ENCODE measurements around the gene SLC23A2. TPM values are rescaled to one million over a fixed set of nuclear protein-coding genes. Genes with fewer than 3 reads are reported as not detected.
A peak's percentile ranks its signal among the peaks of the same experiment; 100 is the strongest.
"Not testable (repeated sequence)": the region's sequence is repeated elsewhere in the genome, so short reads cannot be mapped to it uniquely, and the experiment has no call there.

SLC23A2 gene
- total RNA-seq, 2 experiments from 2014 or later: 16.7 to 17.6 TPM

- CTCF ChIA-PET, H3K27me3 Mint-ChIP-seq: not testable (repeated sequence)
Measured at GRCh38 chr20:5004825-5005224, 3.5 kb upstream of the SLC23A2 start.

GRCh38 chr20:5003626-5004025 lies 2.3 kb upstream of the SLC23A2 start:
- ChIA-PET POLR2A (no interaction called here), CTCF (no interaction called here)
- no peak for ATAC-seq
- no peaks in the 10 kb centered on the region for H3K36me3 Mint-ChIP-seq (ENCODE audit: low read depth)
- intact Hi-C loops (cut with DNase I, micrococcal nuclease): loop anchor here in 1 of 2 experiments (10.0 kb wide), 1 partner anchor 101 kb away; no protein-coding TSS in a partner anchor
- no peak for DNase-seq
- H3K27me3 Mint-ChIP-seq: no peaks in the 10 kb centered on the region
- H3K4me3 Mint-ChIP-seq: no peak overlapping the region
- no peaks in the 10 kb centered on the region for H3K9me3 Mint-ChIP-seq (ENCODE audit: low read depth)
- H3K4me1 Mint-ChIP-seq: peaks cover 21% of the 10 kb centered on the region
- H3K27ac Mint-ChIP-seq: no peak overlapping the region

More at GRCh38 chr20:5004825-5005224, 3.5 kb upstream of the SLC23A2 start:
- intact Hi-C loops (cut with DNase I, micrococcal nuclease): loop anchor here in 1 of 2 experiments (10.0 kb wide), 1 partner anchor 100 kb away; no protein-coding TSS in a partner anchor
- H3K4me3 Mint-ChIP-seq; H3K36me3 Mint-ChIP-seq (ENCODE audit: low read depth); POLR2A ChIA-PET; H3K27ac Mint-ChIP-seq; DNase-seq; H3K9me3 Mint-ChIP-seq (ENCODE audit: low read depth); ATAC-seq: not testable (repeated sequence)
- peaks cover 18% of the 10 kb centered on the region for H3K4me1 Mint-ChIP-seq

GRCh38 chr20:5002077-5002413 lies 735 bp upstream of the SLC23A2 start:
- H3K27me3 Mint-ChIP-seq: no peaks in the 10 kb centered on the region
- peaks cover 2% of the 10 kb centered on the region for H3K36me3 Mint-ChIP-seq (ENCODE audit: low read depth)
- H3K9me3 Mint-ChIP-seq (ENCODE audit: low read depth): no peaks in the 10 kb centered on the region
- intact Hi-C loops (cut with DNase I, micrococcal nuclease): loop anchor here in 1 of 2 experiments (10.0 kb wide), 1 partner anchor 103 kb away; no protein-coding TSS in a partner anchor
- H3K27ac Mint-ChIP-seq: peak overlapping the region; percentile 11
- H3K4me1 Mint-ChIP-seq: peaks cover 26% of the 10 kb centered on the region
- CTCF ChIA-PET: no interaction called here
- DNase-seq (peak; percentile 12), ATAC-seq (peak; percentile 1)
- peak overlapping the region; percentile 82 for H3K4me3 Mint-ChIP-seq
- POLR2A ChIA-PET: no interaction called here

DNA sequence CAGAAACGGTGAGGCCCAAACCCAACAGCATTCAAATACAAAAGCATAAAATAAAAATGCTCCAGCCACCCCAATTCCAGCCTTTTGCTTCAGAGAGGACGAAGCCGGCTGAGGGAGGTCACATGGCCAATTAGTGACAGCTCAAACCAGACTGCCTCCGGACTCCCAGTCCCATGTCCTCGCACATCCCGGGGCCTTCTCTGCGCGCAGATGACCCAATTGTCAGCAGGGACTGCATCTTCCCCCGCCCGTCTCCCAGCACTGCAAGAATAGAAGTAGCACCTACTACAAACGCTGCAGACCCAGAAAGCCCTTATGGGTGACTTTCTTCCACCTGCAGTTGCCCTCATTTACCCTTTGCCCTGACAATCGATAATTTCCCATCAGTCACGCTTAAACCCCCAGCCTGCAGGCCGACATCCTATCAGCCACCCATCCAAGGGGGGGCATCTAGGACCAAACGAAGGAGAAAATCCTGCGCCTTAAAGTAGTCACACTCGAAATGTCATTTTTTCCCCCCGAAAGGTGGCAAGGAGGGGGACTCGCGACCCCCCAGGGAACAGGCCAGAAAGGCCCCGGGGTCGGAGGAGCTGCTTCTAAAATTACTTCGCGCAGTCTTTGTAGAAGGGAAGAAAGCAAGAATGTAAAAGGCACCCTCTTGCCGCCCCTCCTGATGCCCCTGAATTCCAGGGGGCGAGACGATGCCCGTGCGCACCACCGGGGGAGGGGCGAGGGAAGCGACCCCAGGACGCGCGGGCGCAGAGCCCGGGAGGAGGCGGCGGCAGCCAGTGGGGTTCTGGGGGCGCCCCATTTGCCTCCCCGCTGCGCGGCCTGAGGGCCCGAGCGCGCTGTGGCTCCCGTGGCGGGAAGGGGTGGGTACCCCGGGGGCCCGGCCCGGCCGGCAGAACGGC lies 792 bp downstream of the SLC23A2 start:
- H3K4me3 Mint-ChIP-seq: peak overlapping the region; percentile 82
- peak; percentile 47 for ATAC-seq
- peaks cover 2% of the 10 kb centered on the region for H3K36me3 Mint-ChIP-seq (ENCODE audit: low read depth)
- POLR2A ChIA-PET: interaction anchor here (0.6 kb wide), 1 partner anchor 14 kb away, joined by 6 read pairs; no protein-coding TSS in a partner anchor
- intact Hi-C loops (cut with DNase I, micrococcal nuclease): loop anchor here (1.0 to 10.0 kb wide), 3 partner anchors 78 to 186 kb away; no protein-coding TSS in a partner anchor
- no peaks in the 10 kb centered on the region for H3K27me3 Mint-ChIP-seq
- no peaks in the 10 kb centered on the region for H3K9me3 Mint-ChIP-seq (ENCODE audit: low read depth)
- CTCF ChIA-PET: interaction anchor here (0.9 kb wide), 1 partner anchor 34 kb away, joined by 3 read pairs; no protein-coding TSS in a partner anchor
- DNase-seq: peak; percentile 52
- H3K27ac Mint-ChIP-seq: peak overlapping the region; percentile 65
- H3K4me1 Mint-ChIP-seq: peaks cover 31% of the 10 kb centered on the region

- intact Hi-C loops (cut with DNase I, micrococcal nuclease): loop anchor here (2.0 to 10.0 kb wide), 2 partner anchors 105 to 185 kb away; no protein-coding TSS in a partner anchor
- POLR2A ChIA-PET: interaction anchor here (0.6 kb wide), 1 partner anchor 13 kb away, joined by 6 read pairs; no protein-coding TSS in a partner anchor
- CTCF ChIA-PET: no interaction called here
- Mint-ChIP-seq H3K27ac (peak overlapping the region; percentile 11), H3K4me1 (peaks cover 34% of the 10 kb centered on the region), H3K36me3 (ENCODE audit: low read depth) (peaks cover 2% of the 10 kb centered on the region), H3K9me3 (ENCODE audit: low read depth) (no peaks in the 10 kb centered on the region), H3K27me3 (no peaks in the 10 kb centered on the region), H3K4me3 (peak overlapping the region; percentile 82)
- no peak for ATAC-seq
- DNase-seq: no peak
Measured at GRCh38 chr20:4999788-5000187, 1.5 kb downstream of the SLC23A2 start.

DNA sequence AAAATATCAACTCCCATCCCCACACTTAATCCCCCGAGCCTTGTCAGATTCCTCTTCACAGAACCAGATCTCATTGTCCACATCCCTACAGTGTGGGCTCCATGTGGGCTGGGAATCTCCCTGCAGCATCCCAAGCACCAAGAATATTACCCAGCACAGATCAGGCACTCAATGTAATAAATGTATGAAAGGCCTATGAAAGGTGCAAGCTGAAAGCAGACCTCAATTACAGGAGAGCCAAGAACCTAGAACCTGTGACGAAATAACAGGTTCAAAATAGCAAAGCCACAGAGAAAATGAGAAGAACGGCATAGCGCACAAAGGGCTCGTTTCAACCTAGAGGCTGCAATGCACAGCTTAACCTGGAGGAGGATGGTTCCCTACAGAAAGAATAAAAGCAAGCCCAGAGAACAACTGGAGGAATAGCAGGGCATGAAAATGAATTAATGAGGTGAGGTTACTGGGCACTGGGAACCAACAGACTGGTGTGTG lies 3.1 kb downstream of the SLC23A2 start:
- CTCF ChIA-PET: interaction anchor here (0.6 to 1.4 kb wide), 4 partner anchors 26 to 687 kb away, joined by 3 to 7 read pairs (median 4); no protein-coding TSS in a partner anchor
- Mint-ChIP-seq H3K27ac (no peak overlapping the region), H3K4me3 (no peak overlapping the region), H3K27me3 (no peaks in the 10 kb centered on the region), H3K36me3 (ENCODE audit: low read depth) (peaks cover 2% of the 10 kb centered on the region), H3K4me1 (peaks cover 34% of the 10 kb centered on the region), H3K9me3 (ENCODE audit: low read depth) (no peaks in the 10 kb centered on the region)
- no peak for ATAC-seq
- POLR2A ChIA-PET: no interaction called here
- intact Hi-C loops (cut with DNase I, micrococcal nuclease): no loop called here
- DNase-seq: peak; percentile 13

DNA sequence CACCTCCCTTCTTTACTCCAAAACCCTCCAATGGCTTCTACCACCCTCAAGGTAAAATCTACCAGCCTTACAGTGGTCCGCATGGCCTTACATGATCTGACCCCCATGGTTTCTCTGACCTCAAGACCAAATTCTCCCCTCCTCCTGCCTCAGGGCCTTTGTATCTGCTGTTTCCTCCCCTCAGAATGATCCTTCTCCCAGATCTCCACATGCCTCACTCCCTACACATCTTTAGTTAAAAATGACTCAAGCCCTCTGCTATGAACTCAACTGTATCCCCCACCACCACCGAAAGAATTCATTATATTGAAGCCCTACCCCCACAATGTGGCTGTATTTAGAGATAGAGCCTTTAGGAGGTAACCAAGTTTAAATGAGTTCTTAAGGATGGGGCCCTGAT lies 4.1 kb downstream of the SLC23A2 start:
- no peak overlapping the region for H3K27ac Mint-ChIP-seq
- H3K4me1 Mint-ChIP-seq: peaks cover 34% of the 10 kb centered on the region
- POLR2A ChIA-PET: no interaction called here
- H3K36me3 Mint-ChIP-seq (ENCODE audit: low read depth): peaks cover 2% of the 10 kb centered on the region
- H3K9me3 Mint-ChIP-seq (ENCODE audit: low read depth): no peaks in the 10 kb centered on the region
- H3K4me3 Mint-ChIP-seq: no peak overlapping the region
- intact Hi-C loops (cut with DNase I, micrococcal nuclease): no loop called here
- ATAC-seq (no peak), DNase-seq (no peak)
- no peaks in the 10 kb centered on the region for H3K27me3 Mint-ChIP-seq
- CTCF ChIA-PET: interaction anchor here (0.9 kb wide), 1 partner anchor 42 kb away, joined by 3 read pairs; no protein-coding TSS in a partner anchor

DNA sequence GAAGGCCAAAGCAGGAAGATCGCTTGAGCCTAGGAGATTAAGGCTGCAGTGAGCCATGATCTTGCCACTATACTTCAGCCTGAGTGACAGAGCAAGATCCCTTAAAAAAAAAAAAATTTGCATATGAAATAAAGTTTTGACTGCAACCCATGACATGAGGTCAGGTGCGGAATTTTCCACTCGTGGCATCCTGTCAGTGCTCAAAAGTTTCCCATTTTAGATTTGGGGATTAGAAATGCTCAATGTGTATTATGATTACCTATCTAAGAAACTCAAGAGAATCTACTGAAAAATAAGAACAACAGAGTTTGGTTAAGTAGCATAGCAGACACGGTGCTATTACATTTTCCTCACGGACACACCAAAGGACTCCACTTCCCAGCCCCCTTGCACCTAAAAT lies 11.7 kb downstream of the SLC23A2 start:
- DNase-seq (peak; percentile 61), ATAC-seq (peak; percentile 64)
- ChIA-PET CTCF (interaction anchor here (0.7 to 1.2 kb wide), 2 partner anchors 34 to 110 kb away, joined by 3 to 7 read pairs; no protein-coding TSS in a partner anchor), POLR2A (interaction anchor here (0.6 kb wide), 1 partner anchor 205 kb away, joined by 3 read pairs; no protein-coding TSS in a partner anchor)
- Mint-ChIP-seq H3K4me3 (no peak overlapping the region), H3K27ac (peak overlapping the region; percentile 21), H3K4me1 (peaks cover 31% of the 10 kb centered on the region), H3K9me3 (ENCODE audit: low read depth) (no peaks in the 10 kb centered on the region), H3K27me3 (no peaks in the 10 kb centered on the region), H3K36me3 (ENCODE audit: low read depth) (peaks cover 5% of the 10 kb centered on the region)
- intact Hi-C loops (cut with DNase I, micrococcal nuclease): no loop called here

- Mint-ChIP-seq H3K4me1 (peaks cover 34% of the 10 kb centered on the region), H3K9me3 (ENCODE audit: low read depth) (no peaks in the 10 kb centered on the region), H3K4me3 (no peak overlapping the region), H3K27ac (peak overlapping the region; percentile 49), H3K27me3 (no peaks in the 10 kb centered on the region), H3K36me3 (ENCODE audit: low read depth) (peaks cover 9% of the 10 kb centered on the region)
- CTCF ChIA-PET: interaction anchor here (0.5 to 0.7 kb wide), 3 partner anchors 26 to 238 kb away, joined by 3 read pairs; no protein-coding TSS in a partner anchor
- no peak for ATAC-seq
- intact Hi-C loops (cut with DNase I, micrococcal nuclease): no loop called here
- no peak for DNase-seq
- POLR2A ChIA-PET: interaction anchor here (0.6 to 0.7 kb wide), 2 partner anchors 13 to 37 kb away, joined by 6 read pairs; no protein-coding TSS in a partner anchor
Measured at GRCh38 chr20:4987130-4987529, 14.2 kb downstream of the SLC23A2 start.

- POLR2A ChIA-PET: interaction anchor here (0.6 kb wide), 1 partner anchor 75 kb away, joined by 3 read pairs; no protein-coding TSS in a partner anchor
- ATAC-seq: no peak
Measured at GRCh38 chr20:4985658-4986057, 15.7 kb downstream of the SLC23A2 start.

GRCh38 chr20:4982281-4982680 lies 19.0 kb downstream of the SLC23A2 start:
- Mint-ChIP-seq H3K36me3 (ENCODE audit: low read depth) (peaks cover 9% of the 10 kb centered on the region), H3K27me3 (no peaks in the 10 kb centered on the region), H3K9me3 (ENCODE audit: low read depth) (no peaks in the 10 kb centered on the region), H3K27ac (no peak overlapping the region), H3K4me1 (peaks cover 18% of the 10 kb centered on the region), H3K4me3 (no peak overlapping the region)
- intact Hi-C loops (cut with DNase I, micrococcal nuclease): no loop called here
- ATAC-seq: no peak
- DNase-seq: no peak
- ChIA-PET POLR2A (no interaction called here), CTCF (no interaction called here)

More at GRCh38 chr20:4985658-4986057, 15.7 kb downstream of the SLC23A2 start:
- DNase-seq: no peak
- no peaks in the 10 kb centered on the region for H3K9me3 Mint-ChIP-seq (ENCODE audit: low read depth)
- H3K27me3 Mint-ChIP-seq: no peaks in the 10 kb centered on the region
- H3K27ac Mint-ChIP-seq: no peak overlapping the region
- intact Hi-C loops (cut with DNase I, micrococcal nuclease): no loop called here
- peaks cover 34% of the 10 kb centered on the region for H3K4me1 Mint-ChIP-seq
- H3K4me3 Mint-ChIP-seq: no peak overlapping the region
- CTCF ChIA-PET: no interaction called here
- peaks cover 9% of the 10 kb centered on the region for H3K36me3 Mint-ChIP-seq (ENCODE audit: low read depth)

All from activated CD4-positive, alpha-beta T cell treated with anti-CD3 and anti-CD28 coated beads for 36 hours (primary cell).